Activated CD8-positive, alpha-beta memory T cell treated with anti-CD3 and anti-CD28 coated beads, Interleukin-2, amount 50 U/mL, for 24 hours (primary cell): ENCODE data around the gene SCLY.
"Not testable (repeated sequence)": the region's sequence is repeated elsewhere in the genome, so short reads cannot be mapped to it uniquely, and the experiment has no call there.

Source experiments
- DNase-seq: peaks from one replicate; pipeline ENCODE4 v3.0.0-alpha.2; 2020; ENCODE audit errors: extremely low read depth

The SCLY gene

GRCh38 chr2:238113611-238114010 is 52.8 kb downstream of the SCLY start:
- no peak for DNase-seq

- no peak for DNase-seq
These were observed 53.6 kb downstream of the SCLY start for GRCh38 chr2:238114331-238114841.

GRCh38 chr2:238114851-238115660 is 54.3 kb downstream of the SCLY start:
- no peak for DNase-seq

- not testable (repeated sequence) for DNase-seq
These were observed 54.9 kb downstream of the SCLY start for GRCh38 chr2:238115709-238116108.

GRCh38 chr2:238116298-238117198 is 55.7 kb downstream of the SCLY start:
- DNase-seq, result no peak

GRCh38 chr2:238117199-238118154 is 56.7 kb downstream of the SCLY start:
- DNase-seq, result no peak

GRCh38 chr2:238119756-238120462 is 59.1 kb downstream of the SCLY start:
- no peak for DNase-seq

- DNase-seq, result no peak
These were observed 59.9 kb downstream of the SCLY start for GRCh38 chr2:238120463-238121298.

- DNase-seq, result no peak
These were observed 60.9 kb downstream of the SCLY start for GRCh38 chr2:238121511-238122286.

- DNase-seq, result no peak
These were observed 61.8 kb downstream of the SCLY start for GRCh38 chr2:238122287-238123217.

- no peak for DNase-seq
These were observed 62.6 kb downstream of the SCLY start for GRCh38 chr2:238123218-238123971.

GRCh38 chr2:238123991-238124470 is 63.2 kb downstream of the SCLY start:
- no peak for DNase-seq

- DNase-seq, result no peak
These were observed 63.8 kb downstream of the SCLY start for GRCh38 chr2:238124488-238125126.

GRCh38 chr2:238125127-238125885 is 64.5 kb downstream of the SCLY start:
- no peak for DNase-seq

- DNase-seq, result no peak
These were observed 65.5 kb downstream of the SCLY start for GRCh38 chr2:238126338-238126737.

- DNase-seq, result no peak
These were observed 66.0 kb downstream of the SCLY start for GRCh38 chr2:238126775-238127164.
